GM12801 (cell line): Measurements from ENCODE around the gene DUS2.

ENCODE experiments used
- CTCF ChIP-seq: IDR thresholded peaks from one replicate; pipeline ENCODE4 v1.5.1; 2011; ENCODE audit warnings: control low read depth; ENCODE audit not compliant: insufficient read length; ENCODE audit errors: extremely low read depth

DUS2 gene

GRCh38 chr16:68096491-68096890 lies 73.4 kb downstream of the DUS2 start:
- TF ChIP-seq CTCF, result no peak

- no peak for TF ChIP-seq CTCF
Measured at GRCh38 chr16:68097088-68097487, 74.0 kb downstream of the DUS2 start.

GRCh38 chr16:68097895-68098294 lies 74.8 kb downstream of the DUS2 start:
- no peak for TF ChIP-seq CTCF

- no peak for TF ChIP-seq CTCF
Measured at GRCh38 chr16:68100488-68100887, 77.4 kb downstream of the DUS2 start.

- no peak for TF ChIP-seq CTCF
Measured at GRCh38 chr16:68105611-68106010, 82.5 kb downstream of the DUS2 start.

DNA sequence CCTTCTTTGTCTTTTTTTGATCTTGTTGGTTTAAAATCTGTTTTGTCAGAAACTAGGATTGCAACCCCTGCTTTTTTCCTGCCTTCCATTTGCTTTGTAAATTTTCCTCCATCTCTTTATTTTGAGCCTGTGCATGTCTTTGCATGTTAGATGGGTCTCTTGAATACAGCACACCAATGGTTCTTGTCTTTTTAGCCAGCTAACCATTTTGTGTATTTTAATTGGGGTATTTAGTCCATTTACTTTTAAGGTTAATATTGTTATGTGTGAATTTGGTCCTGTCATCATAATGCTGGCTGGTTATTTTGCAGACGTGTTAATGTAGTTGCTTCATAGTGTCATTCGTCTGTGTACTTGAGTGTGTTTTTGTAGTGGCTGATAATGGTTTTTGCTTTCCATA lies 88.3 kb downstream of the DUS2 start:
- TF ChIP-seq CTCF, result no peak

DNA sequence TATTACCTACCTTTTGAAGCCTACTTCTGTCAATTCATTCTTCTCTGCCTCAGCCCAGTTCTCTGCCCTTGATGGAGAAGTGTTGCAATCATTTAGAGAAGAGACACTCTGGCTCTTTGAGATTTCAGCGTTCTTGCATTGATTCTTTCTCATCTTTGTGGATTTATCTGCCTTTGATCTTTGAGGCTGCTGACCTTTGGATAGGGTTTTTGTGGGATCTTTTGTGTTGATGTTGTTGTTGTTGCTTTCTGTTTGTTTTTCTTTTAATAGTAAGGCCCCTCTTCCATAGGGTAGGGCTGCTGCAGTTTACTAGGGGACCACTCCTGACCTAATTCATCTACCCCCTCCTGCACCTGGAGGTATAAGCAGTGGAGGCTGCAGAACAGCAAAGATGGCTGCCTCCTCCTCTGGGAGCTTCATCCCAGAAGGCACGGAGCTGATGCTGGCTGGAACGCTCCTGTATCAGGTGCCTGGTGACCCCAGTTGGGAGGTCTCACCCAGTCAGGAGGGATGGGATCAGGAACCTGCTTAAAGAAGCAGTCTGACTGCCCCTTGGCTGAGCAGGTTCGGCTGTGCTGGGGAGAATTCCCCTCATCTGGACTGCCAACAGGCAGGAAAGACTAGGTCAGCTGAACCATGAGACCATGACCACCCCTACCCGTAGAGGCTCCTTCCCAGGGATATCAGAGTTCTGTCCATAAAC lies 90.1 kb downstream of the DUS2 start:
- TF ChIP-seq CTCF, result no peak
